MCF 10A (cell line): Measurements from ENCODE around the gene POLD4. TPM values are rescaled to one million over a fixed set of nuclear protein-coding genes. Genes with fewer than 3 reads are reported as not detected.

Experiments
- BruUV-seq: library from RNA; stranded (reverse); fragments of 400-500 nt; replicated peaks from 2 replicates; lab custom pipeline; 2021; lab: Mats Ljungman, UMichigan
- CTCF ChIA-PET: fragments of 300-600 bp; sonication (Branson Sonifier 250); formaldehyde crosslinking; extraction: SDS; loops from one replicate; lab custom pipeline; 2021; ENCODE audit warnings: antibody characterized with exemption, inconsistent platforms; lab: Yijun Ruan, JAX
- POLR2A ChIA-PET: fragments of 300-600, 350-650 bp; sonication (Branson Sonifier 250); formaldehyde crosslinking; extraction: SDS; loops from one replicate; lab custom pipeline; 2020; ENCODE audit warnings: antibody characterized with exemption, inconsistent platforms; lab: Yijun Ruan, JAX
- DNase-seq: peaks from one replicate; pipeline ENCODE4 v3.0.0-alpha.2; 2018; ENCODE audit not compliant: unreplicated experiment
- H3K27ac Mint-ChIP-seq: one replicate; pipeline ENCODE4 v1.8.0; 2022; ENCODE audit warnings: mild to moderate bottlenecking, low read depth, mixed read lengths; ENCODE audit not compliant: unreplicated experiment
- H3K27me3 Mint-ChIP-seq: one replicate; pipeline ENCODE4 v1.8.0; 2022; ENCODE audit warnings: mixed read lengths; ENCODE audit not compliant: insufficient read depth, unreplicated experiment
- H3K36me3 Mint-ChIP-seq: one replicate; pipeline ENCODE4 v1.8.0; 2022; ENCODE audit warnings: mild to moderate bottlenecking, moderate library complexity, mixed read lengths; ENCODE audit not compliant: insufficient read depth, unreplicated experiment
- H3K4me1 Mint-ChIP-seq: one replicate; pipeline ENCODE4 v1.8.0; 2022; ENCODE audit warnings: mixed read lengths; ENCODE audit not compliant: insufficient read depth, unreplicated experiment
- H3K4me3 Mint-ChIP-seq: one replicate; pipeline ENCODE4 v1.8.0; 2022; ENCODE audit warnings: mild to moderate bottlenecking, moderate library complexity, mixed read lengths; ENCODE audit not compliant: unreplicated experiment
- H3K9me3 Mint-ChIP-seq: one replicate; pipeline ENCODE4 v1.8.0; 2022; ENCODE audit warnings: mixed read lengths; ENCODE audit not compliant: unreplicated experiment
- CTCF ChIP-seq: fragments of 200-600 bp; IDR thresholded peaks from one replicate; pipeline ENCODE4 v1.8.0; 2022; ENCODE audit warnings: antibody characterized with exemption, mild to moderate bottlenecking; ENCODE audit not compliant: unreplicated experiment
- intact Hi-C: fragments of 100-400 bp; cut with micrococcal nuclease; formaldehyde crosslinking; loops from 2 replicates; pipeline ENCODE4 v1.14.1; 2022
- total RNA-seq: library from RNA; stranded (reverse); gene quantifications from 2 replicates; pipeline ENCODE4 v1.2.3, GENCODE V29; 2022

POLD4 gene
- total RNA-seq, 1 experiment from 2014 or later, result 54.8 TPM

GRCh38 chr11:67310246-67311050, 42.9 kb downstream of the POLD4 start:
- H3K36me3 Mint-ChIP-seq, result peaks cover 40% of the 10 kb centered on the region
- ChIA-PET POLR2A (interaction anchor here (0.7 to 1.6 kb wide), 5 partner anchors 8 to 47 kb away, joined by 3 to 13 read pairs (median 5); partner anchors contain the start of gene ANKRD13D), CTCF (interaction anchor here (0.6 to 1.2 kb wide), 3 partner anchors 47 to 286 kb away, joined by 3 to 7 read pairs (median 4); no protein-coding TSS in a partner anchor)
- no peak for DNase-seq
- intact Hi-C loops, result no loop called here
- no peak overlapping the region for H3K4me3 Mint-ChIP-seq
- no peaks in the 10 kb centered on the region for H3K27me3 Mint-ChIP-seq
- H3K9me3 Mint-ChIP-seq, result no peaks in the 10 kb centered on the region
- peaks cover 35% of the 10 kb centered on the region for H3K4me1 Mint-ChIP-seq
- no peak overlapping the region for H3K27ac Mint-ChIP-seq
- no TSS peak for BruUV-seq
- no peak for TF ChIP-seq CTCF

- Mint-ChIP-seq H3K36me3 (peaks cover 40% of the 10 kb centered on the region), H3K27ac (no peak overlapping the region), H3K4me3 (no peak overlapping the region), H3K27me3 (no peaks in the 10 kb centered on the region), H3K4me1 (peaks cover 37% of the 10 kb centered on the region), H3K9me3 (no peaks in the 10 kb centered on the region)
- intact Hi-C loops, result no loop called here
- no peak for TF ChIP-seq CTCF
- CTCF ChIA-PET, result interaction anchor here (1.3 kb wide), 1 partner anchor 16 kb away, joined by 5 read pairs; no protein-coding TSS in a partner anchor
- BruUV-seq, result no TSS peak
- DNase-seq, result no peak
- POLR2A ChIA-PET, result interaction anchor here (1.6 kb wide), 1 partner anchor 21 kb away, joined by 13 read pairs; the partner anchor contains the start of gene ANKRD13D
Observed at GRCh38 chr11:67309661-67310061, 43.7 kb downstream of the POLD4 start.

GRCh38 chr11:67309166-67309565, 44.2 kb downstream of the POLD4 start:
- BruUV-seq, result no TSS peak
- ChIA-PET CTCF (interaction anchor here (1.3 to 1.4 kb wide), 2 partner anchors 15 to 43 kb away, joined by 3 to 5 read pairs; partner anchors contain the start of gene GRK2), POLR2A (no interaction called here)
- Mint-ChIP-seq H3K4me1 (peaks cover 37% of the 10 kb centered on the region), H3K36me3 (peaks cover 44% of the 10 kb centered on the region), H3K27ac (no peak overlapping the region), H3K27me3 (no peaks in the 10 kb centered on the region), H3K9me3 (no peaks in the 10 kb centered on the region), H3K4me3 (no peak overlapping the region)
- DNase-seq, result no peak
- intact Hi-C loops, result no loop called here
- TF ChIP-seq CTCF, result no peak
